Ammon's horn (tissue), 1 donor: ENCODE data around the gene PPP1R11.
"Not testable (repeated sequence)": the region's sequence is repeated elsewhere in the genome, so short reads cannot be mapped to it uniquely, and the experiment has no call there.

Source experiments
- DNase-seq: peaks from one replicate; pipeline ENCODE4 v3.0.0-alpha.2; 2016; ENCODE audit warnings: low spot score

Gene PPP1R11

DNA sequence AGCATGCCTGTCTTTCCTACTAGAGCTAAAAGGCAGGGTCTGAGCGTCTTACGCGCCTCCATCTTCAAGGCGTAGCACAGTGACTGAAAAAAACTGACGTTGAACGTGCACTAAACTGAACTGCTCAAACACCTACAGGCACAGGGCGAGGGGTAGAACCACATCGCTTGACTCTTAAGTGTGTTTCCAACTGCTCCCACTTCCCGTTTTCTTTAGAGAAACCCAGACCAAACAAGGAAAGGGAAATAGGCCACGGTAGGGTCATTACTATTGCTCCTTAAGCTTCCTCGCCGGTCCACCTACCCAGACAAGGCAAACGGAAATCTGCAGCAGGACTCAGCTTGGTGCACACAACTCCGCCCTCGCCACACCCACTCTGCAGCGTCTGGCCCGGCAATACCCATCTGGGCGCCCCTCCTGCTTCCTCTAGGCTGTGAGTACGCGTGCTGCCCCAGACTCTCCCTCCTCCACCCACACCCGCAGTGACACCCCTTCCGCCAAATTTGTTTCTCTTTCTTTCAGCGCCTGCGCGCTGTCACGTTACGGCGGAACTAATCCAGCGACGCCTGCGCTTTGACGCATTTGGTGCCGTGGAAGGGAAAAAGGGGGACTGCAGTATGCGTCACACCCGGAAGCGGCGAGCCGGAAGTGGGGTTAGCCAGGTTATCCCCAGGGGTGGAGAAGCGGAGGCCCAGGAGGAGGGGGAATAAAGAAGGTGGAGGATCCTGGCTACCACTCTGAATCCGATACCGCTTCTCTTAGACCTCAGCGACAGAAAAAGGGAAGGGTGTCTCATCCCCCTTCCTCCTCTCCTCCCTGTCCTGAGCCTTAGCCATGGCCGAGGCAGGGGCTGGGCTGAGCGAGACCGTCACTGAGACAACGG, at the start of gene PPP1R11:
Gene PPP1R11, plus strand, starts transcription at position 622 of the 883 bp plus-strand sequence. Its CDS starts 213 bp downstream, at position 835.
- peak; percentile 99 for DNase-seq

- no peak for DNase-seq
Measured at GRCh38 chr6:30019819-30020218, 47.2 kb upstream of the PPP1R11 start.

GRCh38 chr6:30020626-30021025, 46.4 kb upstream of the PPP1R11 start:
- DNase-seq: no peak

- DNase-seq: no peak
Measured at GRCh38 chr6:30022189-30022588, 44.8 kb upstream of the PPP1R11 start.

GRCh38 chr6:30022712-30023111, 44.3 kb upstream of the PPP1R11 start:
- not testable (repeated sequence) for DNase-seq

DNA sequence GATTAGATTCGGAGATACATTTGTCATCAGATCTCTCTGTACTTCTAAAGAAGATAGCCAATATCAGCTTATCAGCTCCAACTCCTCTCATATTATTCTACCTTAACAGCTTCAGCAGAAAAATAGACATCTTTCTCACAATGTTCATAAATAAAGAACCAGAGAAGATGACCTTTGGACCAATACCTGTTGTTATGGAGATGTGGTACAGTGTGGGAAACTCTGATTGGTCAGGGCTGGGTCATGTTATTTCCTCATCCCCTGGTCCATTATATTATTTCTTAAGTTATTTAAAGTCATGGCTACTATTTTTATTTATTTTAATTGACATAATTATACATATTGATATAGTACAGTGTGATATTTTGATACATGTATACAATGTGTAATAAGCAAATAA, 41.8 kb upstream of the PPP1R11 start:
- no peak for DNase-seq

DNA sequence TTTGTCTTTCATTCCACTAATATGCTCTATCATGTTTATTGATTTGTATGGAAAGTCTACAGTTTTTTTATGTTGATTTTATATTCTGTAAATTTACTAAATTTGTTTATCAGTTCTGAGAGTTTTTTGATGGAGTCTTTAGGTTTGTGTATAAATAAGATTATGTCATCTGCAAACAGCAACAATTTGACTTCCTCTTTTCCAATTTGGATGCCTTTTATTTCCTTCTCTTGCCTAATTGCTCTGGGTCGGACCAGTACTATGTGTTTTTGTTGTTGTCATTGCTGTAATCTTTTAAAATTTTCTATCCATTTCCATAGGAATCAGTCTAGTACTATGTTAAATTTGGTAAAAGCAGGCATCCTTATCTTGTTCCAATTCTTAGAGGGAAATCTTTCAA, 37.4 kb upstream of the PPP1R11 start:
- no peak for DNase-seq

- DNase-seq: no peak
Measured at GRCh38 chr6:30031381-30031780, 35.6 kb upstream of the PPP1R11 start.

GRCh38 chr6:30033440-30033839, 33.6 kb upstream of the PPP1R11 start:
- DNase-seq: not testable (repeated sequence)

DNA sequence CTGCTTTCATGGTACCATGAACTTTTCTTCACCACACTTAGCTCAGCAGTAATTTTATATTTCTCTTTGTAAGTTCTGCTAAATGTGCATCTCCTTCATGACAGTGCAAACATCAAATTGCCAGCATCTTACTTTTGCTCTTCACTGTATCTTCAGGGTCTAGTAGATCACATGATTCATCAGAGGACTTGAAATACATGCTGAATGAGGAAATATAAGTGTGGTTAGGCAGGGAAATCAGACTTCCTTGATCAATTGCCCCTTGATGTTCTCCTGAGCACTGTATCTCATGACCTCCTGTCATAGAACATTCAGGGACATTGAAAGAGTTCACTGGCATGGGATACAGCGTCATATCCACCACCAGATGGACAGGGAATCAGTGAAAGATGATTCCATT, 31.2 kb upstream of the PPP1R11 start:
- no peak for DNase-seq

DNA sequence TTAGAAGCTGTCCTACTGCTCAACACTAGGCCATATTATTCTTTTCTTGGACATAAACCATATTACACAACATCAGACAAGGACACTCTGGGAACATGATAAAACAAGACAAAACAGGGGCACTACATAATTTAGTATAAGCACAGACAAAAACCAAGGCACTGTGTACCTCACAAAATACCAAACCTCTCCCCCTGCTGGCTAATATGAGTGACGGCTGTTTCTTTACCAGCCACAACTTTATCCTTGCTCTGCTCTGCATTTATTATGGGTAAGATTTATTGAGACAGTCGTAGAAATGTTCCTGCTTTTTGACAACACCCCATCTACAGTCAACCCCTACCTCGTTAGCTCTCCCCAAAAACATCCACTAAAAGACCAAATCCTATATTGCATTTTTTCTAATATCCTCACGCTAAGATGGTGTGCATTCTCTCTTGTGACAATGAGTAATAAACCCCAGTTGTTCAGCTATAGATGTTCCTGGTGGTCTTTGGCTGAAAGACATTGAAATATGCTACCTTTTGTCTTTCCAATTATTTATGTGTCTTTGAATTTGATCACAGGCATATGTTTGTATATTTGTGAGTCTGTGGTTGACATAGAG, 29.7 kb upstream of the PPP1R11 start:
- DNase-seq: no peak

- no peak for DNase-seq
Measured at GRCh38 chr6:30041221-30041620, 25.8 kb upstream of the PPP1R11 start.

DNA sequence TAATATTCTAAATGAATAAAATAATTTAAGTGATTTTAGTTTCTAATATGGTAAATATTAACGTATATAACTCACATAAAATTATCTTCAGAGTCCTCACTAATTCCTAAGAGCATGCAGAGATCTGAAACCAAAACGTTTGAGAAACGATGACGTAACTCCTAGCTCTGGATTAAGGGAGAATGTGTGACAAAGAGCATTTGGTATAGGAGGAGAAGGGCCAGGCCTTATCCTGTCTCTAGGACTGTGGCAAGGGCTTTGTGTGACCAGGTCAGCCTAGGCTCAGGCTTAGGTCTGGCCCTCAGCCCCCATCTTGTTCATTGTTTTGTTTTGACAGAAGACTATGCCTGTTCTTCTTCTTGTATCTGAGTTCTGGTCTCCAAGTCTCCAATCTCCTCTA, 25.2 kb upstream of the PPP1R11 start:
- DNase-seq: no peak

GRCh38 chr6:30042476-30042875, 24.5 kb upstream of the PPP1R11 start:
- DNase-seq: peak; percentile 65

- no peak for DNase-seq
Measured at GRCh38 chr6:30042914-30043313, 24.1 kb upstream of the PPP1R11 start.

DNA sequence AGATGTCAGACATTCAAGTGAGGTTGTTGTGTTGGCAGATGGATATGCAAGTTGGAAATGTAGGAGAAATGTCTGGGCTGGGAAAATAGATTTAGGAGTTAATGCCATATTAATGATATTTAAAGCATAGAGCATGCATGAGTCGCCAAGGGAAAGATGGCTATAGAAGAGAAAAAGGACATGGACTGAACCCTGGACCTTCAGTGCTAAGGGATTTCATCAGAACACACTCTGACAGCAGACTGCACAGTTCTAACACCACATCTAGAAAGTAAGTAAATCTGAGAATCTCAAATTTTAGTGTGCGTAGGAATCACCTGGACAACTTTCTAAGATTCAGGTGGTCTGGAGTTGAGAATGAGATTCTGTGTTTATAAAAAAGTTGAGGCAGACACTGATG, 23.3 kb upstream of the PPP1R11 start:
- no peak for DNase-seq

GRCh38 chr6:30044630-30045029, 22.4 kb upstream of the PPP1R11 start:
- no peak for DNase-seq

DNA sequence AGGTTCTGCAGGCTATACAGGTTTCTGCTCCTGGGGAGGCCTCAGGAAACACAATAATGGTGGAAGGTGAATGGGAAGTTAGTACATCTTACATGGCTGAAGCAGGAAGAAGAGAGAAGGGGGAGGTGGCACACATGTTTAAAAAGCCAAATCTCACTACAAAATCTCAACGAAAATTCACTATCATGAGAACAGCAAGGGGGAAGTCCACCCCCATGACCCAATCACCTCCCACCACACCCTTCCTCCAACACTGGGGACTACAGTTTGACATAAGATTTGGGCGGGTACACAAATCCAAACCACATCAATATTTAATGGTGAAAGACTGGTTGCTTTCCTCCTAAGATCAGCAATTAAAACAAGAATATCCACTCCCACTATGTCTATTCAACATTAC, 19.8 kb upstream of the PPP1R11 start:
- no peak for DNase-seq

DNA sequence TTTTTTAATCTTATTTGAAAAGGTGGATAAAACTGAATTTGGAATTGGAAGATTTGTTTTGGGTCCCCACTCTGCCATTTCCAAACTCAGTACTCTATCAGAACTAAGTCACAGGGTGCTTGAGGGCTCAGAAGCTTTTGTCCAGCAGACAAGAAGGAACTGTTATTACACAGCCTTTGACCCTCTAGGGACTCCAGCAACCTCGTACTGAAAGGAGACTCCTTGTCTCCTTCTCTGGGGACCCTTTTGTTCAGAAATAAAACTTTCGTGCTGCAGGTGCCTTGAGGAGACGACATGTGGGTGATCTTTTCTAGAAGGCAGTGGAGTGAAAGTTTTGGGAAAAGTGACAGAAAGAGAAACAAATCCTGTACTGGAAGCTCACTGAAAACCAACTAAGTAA, 13.3 kb upstream of the PPP1R11 start:
- DNase-seq: no peak

DNA sequence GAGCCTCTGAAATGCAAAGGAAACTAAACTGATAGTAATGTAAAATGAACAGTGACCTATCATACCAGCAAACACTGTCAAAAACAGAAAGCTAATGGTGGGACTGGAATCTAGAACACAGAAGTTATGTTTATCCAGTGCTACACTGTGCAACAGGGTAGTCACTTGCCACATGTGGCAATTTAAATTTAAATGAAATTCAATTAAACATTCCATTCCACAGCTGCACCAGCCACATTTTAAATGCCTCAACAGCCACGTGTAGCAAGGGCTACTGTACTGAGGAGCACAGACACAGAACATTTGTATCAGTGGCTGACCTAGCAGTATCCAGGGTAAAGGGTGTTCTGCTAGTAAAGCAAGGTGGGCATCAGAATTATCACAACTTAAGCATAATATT, 11.5 kb upstream of the PPP1R11 start:
- no peak for DNase-seq

DNA sequence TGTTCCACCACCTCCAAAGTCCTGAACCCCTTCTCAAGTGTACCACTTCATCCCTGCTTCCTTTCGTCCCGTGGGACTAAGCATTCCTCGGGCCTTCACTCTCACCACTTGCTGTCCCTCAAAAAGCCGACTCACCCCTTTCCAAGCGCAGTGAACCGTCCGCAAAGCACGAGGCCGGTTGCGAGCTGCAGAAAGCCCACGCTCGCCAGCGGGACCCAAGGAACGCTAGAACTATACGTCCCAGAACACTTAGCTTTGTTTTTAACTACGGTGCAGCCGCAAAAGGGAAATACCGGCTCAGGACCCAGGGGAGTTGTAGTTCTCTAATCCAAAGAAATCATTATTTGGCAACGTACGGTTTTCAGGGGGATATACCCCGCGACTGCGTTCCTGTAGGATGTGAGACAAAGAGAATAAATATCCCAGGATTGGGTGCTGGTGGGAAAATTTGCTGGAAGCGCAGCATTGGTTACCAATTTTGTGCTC, 6.3 kb upstream of the PPP1R11 start:
- DNase-seq: peak; percentile 38

DNA sequence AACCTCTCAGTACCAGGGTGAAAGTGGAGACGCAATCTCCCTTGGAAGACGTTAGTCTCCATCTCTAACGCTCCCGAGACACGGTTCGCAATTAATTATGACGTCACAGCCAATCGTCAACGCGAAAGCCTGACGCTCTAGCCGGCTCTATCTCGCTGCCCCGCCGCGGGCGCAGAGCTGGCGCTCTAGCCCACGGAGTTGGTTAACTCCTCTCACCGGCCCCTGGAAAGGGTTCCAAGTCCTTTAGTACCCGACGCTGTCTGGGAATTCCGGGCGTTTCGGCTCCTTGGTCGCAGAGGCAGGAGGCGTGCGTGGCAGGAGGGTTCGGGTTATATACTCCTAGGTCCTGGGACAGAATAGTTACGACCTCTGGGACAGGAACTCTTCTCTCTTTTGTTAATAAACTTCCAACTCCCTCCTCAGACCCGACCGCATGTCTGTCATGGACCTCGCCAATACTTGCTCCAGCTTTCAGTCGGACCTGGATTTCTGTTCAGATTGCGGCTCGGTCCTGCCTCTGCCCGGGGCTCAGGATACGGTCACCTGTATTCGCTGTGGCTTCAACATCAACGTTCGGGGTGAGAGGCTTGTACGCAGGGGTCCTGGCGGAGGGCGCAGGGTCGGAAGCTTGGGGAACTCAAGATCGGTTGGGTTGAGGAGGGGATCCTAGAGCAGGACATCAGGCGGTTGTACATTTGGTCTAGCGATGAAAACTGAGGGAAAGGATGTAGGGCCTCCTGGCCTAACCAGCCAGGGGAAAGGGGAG, 5.7 kb upstream of the PPP1R11 start, which contains the start of gene POLR1H:
Gene POLR1H, plus strand, starts transcription at position 174 of the 766 bp plus-strand sequence. Its CDS starts 260 bp downstream, at position 434.
- DNase-seq: peak; percentile 98
